GM18517 (cell line): ENCODE results near the gene MTF1.
"Not testable (repeated sequence)": the region's sequence is repeated elsewhere in the genome, so short reads cannot be mapped to it uniquely, and the experiment has no call there.

Experiments
- ATAC-seq: cut with Tn5 transposase; IDR thresholded peaks from one replicate; pipeline ENCODE4 v1.9.1; 2021; ENCODE audit warnings: mild to moderate bottlenecking, moderate library complexity; ENCODE audit not compliant: unreplicated experiment

MTF1 gene

GRCh38 chr1:37859507-37860345 is at the start of gene MTF1:
MTF1 (minus strand) TSS chr1:37859592; CDS start chr1:37857658, 1,934 bp downstream.
- peak; percentile 72 for ATAC-seq

GRCh38 chr1:37908531-37908930 is 49.1 kb upstream of the MTF1 start:
- not testable (repeated sequence) for ATAC-seq

DNA sequence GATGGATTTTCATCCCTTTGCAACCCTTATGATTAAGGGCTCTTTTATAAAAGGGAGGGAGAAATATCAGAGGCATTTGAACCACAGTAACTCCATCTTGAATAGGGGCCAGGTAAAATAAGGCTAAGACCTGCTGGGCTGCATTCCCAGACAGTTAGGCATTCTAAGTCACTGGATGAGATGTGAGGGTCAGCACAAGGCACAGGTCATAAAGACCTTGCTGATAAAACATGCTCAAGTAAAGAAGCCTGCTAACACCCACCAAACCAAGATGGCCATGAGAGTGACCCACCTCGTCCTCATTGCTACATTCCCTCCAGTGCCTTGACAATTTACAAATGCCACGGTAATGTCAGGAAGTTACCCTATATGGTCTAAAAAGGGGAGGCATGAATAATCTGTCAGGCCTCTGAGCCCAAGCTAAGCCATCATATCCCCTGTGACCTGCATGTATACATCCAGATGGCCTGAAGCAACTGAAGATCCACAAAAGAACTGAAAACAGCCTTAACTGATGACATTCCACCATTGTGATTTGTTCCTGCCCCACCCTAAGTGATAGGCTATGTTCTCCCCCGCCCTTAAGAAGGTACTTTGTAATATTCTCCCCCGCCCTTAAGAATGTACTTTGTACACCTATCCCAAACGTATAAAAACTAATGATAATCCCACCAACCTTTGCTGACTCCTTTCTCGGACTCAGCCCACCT is 48.2 kb upstream of the MTF1 start:
- ATAC-seq = not testable (repeated sequence)

DNA sequence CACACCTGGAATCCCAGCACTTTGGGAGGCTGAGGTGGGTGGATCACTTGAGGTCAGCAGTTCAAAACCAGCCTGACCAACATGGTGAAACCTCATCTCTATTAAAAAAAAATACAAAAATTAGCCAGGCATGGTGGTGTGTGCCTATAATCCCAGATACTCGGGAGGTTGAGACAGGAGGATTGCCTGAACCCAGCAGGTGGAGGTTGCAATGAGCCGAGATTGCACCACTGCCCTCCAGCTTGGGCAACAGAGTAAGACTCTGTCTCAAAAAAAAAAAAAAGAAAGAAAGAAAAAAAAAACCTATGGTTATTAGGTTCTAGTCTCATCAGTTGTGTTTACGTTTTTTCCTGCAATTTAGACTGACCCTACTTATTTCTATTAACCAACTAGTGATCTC is 47.2 kb upstream of the MTF1 start:
- not testable (repeated sequence) for ATAC-seq

DNA sequence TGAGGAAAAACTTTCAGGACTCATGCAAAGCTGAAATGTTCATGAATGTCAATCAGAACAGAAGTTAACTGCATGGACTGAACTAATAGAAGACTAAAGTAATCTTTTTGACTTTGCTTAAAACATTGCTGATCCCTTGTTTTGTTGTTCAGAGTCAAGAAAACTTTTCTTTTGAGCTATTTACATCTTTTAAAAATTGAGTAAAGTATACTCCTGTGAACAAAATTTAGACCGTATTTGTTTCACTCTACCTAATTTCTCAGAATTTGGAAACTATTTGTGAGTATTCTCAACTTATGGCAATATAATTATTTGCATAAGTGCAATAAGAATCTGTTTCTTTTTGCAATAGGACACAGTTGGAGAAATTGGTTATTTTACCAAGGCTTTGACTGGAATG is 46.3 kb upstream of the MTF1 start:
- ATAC-seq = no peak

DNA sequence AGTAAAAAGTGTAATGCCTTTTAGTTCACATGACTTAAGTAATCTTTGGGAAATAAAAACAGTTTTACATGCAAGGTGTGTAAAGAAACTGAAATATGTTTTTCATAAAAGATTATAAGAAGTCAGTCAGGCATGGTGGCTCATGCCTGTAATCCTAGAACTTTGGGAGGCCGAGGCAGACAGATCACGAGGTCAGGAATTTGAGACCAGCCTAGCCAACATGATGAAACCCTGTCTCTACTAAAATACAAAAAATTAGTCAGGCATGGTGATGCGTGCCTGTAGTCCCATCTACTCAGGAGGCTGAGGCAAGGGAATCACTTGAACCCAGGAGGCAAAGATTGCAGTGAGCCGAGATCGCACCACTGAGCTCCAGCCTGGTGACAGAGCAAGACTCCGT is 44.5 kb upstream of the MTF1 start:
- not testable (repeated sequence) for ATAC-seq

DNA sequence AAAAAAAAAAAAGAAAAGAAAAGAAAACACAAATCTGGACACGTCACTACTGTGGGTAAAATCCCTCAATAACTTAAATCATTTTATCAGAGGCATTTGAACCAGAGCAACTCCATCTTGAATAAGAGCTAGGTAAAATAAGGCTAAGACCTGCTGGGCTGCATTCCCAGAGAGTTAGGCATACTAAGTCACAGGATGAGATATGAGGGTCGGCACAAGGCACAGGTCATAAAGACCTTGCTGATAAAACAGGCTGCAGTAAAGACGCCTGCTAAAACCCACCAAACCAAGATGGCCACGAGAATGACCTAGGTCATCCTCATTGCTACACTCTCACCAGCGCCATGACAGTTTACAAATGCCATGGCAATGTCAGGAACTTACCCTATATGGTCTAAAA is 43.6 kb upstream of the MTF1 start:
- no peak for ATAC-seq

GRCh38 chr1:37901893-37902225 is 42.5 kb upstream of the MTF1 start:
- ATAC-seq = no peak

- ATAC-seq = no peak
These were observed 42.0 kb upstream of the MTF1 start for GRCh38 chr1:37901191-37901892.

DNA sequence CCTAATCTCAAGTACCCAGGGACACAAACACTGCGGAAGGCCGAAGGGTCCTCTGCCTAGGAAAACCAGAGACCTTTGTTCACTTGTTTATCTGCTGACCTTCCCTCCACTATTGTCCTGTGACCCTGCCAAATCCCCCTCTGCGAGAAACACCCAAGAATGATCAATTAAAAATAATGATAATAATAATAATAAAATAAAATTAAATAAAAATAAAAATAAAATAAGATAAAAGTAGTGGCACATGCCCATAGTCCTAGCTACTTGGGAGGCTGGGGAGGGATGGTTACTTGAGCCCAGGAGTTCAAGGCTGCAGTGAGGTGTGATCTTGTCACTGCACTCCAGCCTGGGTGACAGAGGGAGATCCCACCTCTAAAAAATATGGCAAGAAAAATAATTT is 38.2 kb upstream of the MTF1 start:
- not testable (repeated sequence) for ATAC-seq

DNA sequence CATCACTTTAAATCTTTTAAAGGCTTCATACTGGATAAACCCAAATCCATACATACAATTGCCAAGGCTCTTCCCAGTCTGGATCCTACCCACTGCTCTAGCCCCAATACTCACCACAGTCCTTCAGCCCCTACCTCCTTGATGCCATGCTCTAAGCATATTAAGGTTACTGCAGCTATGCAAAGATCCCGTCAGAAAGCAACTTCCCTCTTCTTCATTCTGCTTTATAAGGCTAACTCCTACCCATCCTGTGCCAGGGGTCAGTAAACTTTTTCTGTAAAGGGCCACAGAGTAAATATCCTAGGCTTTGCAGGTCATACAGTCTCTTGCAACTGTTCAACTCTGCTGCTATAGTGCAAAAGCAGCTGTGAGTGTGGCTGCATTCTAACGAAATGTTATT is 34.3 kb upstream of the MTF1 start:
- no peak for ATAC-seq

DNA sequence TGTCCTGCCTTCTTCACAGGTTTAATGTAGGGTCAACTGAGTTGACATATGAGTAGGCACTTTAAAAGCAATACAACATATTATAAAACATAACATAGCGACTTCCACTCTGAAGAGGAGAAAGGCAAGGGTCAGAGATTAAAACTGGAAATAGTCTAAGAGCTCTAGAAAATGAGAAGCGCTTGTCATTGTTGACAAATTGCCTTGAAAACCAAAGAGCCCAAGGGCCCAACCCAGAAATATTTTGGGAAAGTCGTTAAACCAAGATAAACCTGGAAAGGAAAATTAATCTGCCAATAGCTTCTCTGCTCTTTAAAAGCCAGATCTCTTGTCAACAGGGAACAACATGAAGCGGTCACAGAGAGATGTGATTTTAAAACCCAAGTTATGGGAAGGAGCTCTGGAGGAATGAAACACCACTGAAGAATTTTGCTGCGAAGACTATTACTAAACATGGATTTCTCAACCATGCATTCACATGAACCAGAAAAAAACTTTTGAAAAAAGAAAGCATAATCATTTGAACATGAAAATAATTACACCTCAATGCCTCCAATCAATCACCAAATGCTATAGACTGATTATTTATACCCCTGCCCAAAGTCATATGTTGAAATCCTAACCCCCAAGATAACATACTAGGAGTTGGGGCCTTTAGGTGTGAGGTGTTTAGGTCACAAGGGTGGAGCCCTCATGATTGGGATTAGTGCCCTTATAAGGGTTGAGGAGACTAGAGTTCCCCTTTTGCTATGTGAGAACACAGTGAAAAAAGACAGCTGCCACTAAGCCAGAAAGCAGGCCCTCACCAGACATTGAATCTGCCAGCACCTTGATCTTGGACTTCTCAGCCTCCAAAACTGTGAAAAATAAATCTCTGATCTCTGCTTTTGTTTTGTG is 33.0 kb upstream of the MTF1 start:
- ATAC-seq = no peak

- ATAC-seq = no peak
These were observed 31.1 kb upstream of the MTF1 start for GRCh38 chr1:37890378-37891014.

DNA sequence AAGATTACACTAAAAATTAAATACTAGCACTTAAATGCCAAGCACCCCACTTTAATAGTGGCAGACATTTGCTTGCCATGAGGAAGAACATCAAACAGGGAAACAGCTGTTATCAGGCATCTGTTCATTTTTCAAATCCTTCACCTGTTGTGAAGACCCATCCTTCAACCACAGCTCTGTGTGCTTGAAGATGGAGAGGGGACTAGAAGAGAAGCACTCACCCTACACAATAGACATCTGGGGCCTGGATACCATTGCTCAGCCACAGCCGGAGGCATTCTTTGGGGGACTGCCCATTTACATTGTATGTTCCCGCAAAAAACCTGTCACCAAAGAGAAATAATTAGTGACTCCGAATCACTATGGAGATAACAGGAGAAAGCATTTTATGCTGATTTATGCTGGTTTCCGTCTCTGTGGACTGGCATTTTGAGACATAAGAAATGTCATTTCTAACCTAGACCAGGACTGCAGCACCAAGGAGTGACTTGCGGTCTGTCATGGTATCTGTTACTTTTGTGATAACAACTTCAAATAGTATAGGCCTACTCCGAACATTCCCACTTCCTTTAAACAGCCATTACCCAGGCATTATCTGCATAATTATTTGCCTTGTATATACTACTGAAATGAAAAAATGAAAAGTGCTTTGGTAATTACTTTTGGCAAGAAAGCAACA is 28.8 kb upstream of the MTF1 start:
- ATAC-seq = no peak

- no peak for ATAC-seq
These were observed 24.8 kb upstream of the MTF1 start for GRCh38 chr1:37884145-37884544.

- ATAC-seq = no peak
These were observed 24.3 kb upstream of the MTF1 start for GRCh38 chr1:37883671-37884070.

GRCh38 chr1:37879865-37880264 is 20.5 kb upstream of the MTF1 start:
- ATAC-seq = no peak

DNA sequence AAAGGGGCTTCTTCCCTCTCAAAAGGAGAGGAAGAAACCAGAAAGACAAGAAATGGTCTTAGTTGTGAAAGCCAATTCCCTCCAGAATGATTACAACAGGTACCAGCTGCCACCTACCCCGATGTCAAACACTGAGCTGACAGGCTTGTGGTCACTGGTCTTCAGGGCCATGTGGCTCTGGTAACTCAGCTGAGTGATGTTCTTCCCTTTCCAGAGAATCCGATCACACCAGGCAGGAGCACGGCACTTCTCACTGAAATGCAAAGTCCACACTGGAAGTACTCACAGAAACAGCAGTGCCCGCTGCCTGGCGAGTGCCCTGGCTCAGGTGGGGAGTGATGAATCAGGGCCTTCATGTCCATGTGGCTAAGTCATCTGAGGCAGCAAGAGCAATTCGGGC is 18.7 kb upstream of the MTF1 start:
- ATAC-seq = no peak

DNA sequence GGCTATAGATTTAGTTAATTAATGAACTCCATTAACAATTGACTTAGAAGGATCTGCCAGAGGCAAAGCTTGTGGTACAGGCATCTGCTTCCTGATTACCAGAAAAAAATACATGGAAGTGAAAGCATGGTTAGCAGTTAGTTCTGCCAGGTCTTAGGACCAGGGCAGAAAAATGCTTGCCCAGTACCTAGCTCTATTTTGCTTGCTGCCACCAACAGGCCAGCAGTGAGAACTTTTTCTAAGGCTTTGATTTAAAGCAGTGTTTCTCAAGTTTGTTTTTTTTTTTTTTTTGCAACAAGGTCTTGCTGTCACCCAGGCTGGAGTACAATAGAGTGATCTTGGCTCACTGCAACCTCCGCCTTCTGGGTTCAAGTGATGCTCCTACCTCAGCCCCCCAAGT is 16.4 kb upstream of the MTF1 start:
- no peak for ATAC-seq

DNA sequence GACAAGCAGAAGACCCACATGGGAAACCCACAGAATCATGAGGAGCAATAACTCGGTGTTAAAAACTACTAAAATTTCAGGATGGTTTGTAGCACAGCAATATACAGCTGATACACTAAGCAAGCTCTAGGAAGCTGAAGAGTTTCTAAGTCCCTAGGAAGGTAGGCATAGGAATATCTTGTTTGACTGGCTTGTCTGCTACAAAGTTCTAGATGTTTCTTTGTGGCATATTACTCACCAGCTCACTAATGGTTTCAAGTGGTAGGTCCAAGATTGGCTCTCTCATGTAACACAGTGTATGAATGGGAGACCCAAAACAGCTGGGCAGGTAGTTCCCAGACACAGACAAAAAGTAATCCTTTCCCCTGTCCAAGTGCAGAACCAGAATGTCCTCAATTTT is 13.3 kb upstream of the MTF1 start:
- ATAC-seq = no peak
